LNCaP clone FGC (cell line): Measurements from ENCODE around the gene CPT1A.

Experiments used
- DNase-seq: peaks from one replicate; pipeline ENCODE4 v3.0.0-alpha.2; 2011; ENCODE audit warnings: low read depth
- H3K4me3 ChIP-seq: 2 replicates; pipeline ENCODE4 v1.5.1; 2011; ENCODE audit warnings: mild to moderate bottlenecking, low read depth, low read length, control low read depth
- TF ChIP-seq, protein P1 (sequence below): IDR thresholded peaks from 2 replicates; pipeline ENCODE4 v1.5.1; 2012; ENCODE audit warnings: mild to moderate bottlenecking; ENCODE audit not compliant: control insufficient read depth, insufficient read depth; ENCODE audit errors: extremely low read depth

The CPT1A gene

DNA sequence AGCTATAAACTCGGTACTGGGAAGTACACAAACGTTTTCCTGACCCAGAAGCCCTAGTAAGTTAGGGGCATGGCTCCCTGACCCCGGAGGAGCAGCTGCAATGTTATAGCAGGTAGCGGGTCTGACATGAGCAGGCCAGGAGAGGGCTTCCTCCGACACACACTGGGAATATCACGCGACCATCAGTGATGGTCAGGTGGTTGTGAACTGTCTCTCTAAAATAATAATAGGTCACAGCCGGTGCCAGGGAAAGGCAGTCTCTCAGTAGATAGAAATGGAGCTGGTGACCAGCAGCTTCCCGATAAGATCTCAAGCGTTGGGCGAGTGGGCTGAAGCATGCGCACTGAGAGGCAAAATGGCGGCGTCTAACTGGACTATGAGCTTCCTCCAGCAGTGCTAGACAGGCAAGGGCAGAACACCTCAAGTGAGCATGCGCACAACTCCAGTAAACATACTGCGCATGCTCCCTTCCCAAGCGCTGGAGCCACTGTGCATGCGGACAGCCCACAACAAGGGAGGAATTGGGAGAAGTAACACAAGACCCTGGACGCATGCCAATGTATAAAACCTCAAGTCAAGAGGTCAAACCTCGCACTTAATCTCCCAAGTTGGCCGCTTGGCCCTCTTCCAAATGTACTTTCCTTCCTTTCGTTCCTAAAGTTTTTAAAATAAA is 68.1 kb downstream of the CPT1A start:
- no peak for DNase-seq
- H3K4me3 ChIP-seq: no peak overlapping the region
- TF ChIP-seq, protein P1, sequence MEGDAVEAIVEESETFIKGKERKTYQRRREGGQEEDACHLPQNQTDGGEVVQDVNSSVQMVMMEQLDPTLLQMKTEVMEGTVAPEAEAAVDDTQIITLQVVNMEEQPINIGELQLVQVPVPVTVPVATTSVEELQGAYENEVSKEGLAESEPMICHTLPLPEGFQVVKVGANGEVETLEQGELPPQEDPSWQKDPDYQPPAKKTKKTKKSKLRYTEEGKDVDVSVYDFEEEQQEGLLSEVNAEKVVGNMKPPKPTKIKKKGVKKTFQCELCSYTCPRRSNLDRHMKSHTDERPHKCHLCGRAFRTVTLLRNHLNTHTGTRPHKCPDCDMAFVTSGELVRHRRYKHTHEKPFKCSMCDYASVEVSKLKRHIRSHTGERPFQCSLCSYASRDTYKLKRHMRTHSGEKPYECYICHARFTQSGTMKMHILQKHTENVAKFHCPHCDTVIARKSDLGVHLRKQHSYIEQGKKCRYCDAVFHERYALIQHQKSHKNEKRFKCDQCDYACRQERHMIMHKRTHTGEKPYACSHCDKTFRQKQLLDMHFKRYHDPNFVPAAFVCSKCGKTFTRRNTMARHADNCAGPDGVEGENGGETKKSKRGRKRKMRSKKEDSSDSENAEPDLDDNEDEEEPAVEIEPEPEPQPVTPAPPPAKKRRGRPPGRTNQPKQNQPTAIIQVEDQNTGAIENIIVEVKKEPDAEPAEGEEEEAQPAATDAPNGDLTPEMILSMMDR: no peak

DNA sequence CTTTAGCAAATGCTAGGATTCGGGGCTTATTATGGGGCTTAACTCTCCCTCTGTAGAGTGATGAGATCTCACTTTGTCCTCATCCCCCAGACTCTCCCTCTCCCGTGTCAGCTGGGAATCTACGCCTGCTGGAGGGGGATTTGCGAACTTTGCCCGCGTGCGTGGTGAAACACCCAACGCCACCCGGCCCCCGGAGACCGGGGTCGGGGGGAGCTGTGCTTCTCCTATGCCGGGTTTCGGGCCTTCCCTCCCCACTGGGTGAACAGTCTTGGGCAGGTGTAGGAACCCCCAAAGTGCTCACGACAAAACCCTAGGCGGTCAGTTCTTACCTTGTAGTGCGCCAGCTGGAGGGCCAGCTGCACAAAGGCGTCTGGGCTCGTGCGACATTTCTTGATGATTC is 68.8 kb downstream of the CPT1A start:
- DNase-seq: no peak
- H3K4me3 ChIP-seq: no peak overlapping the region
- TF ChIP-seq, protein P1: no peak

DNA sequence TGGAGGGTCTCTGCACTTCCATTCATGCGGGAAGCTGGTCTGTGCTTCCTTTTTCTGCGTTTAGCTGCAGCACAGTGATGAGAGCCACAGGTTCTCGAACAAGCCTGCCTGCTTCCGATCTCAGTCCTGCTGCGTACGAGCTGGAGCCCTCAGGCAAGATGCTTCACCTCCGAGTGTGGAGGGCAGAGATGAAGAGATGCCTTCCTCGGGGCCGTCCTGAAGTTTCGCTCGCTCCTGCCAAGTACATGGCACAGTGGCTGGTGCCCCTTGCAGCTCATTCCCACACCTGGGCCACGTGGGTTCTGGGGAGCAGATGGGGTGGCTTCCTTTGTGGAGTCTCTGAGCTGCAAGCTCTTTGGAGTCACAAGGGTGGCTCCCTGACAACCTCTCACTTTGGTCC is 70.9 kb downstream of the CPT1A start:
- TF ChIP-seq, protein P1: no peak
- no peak for DNase-seq

DNA sequence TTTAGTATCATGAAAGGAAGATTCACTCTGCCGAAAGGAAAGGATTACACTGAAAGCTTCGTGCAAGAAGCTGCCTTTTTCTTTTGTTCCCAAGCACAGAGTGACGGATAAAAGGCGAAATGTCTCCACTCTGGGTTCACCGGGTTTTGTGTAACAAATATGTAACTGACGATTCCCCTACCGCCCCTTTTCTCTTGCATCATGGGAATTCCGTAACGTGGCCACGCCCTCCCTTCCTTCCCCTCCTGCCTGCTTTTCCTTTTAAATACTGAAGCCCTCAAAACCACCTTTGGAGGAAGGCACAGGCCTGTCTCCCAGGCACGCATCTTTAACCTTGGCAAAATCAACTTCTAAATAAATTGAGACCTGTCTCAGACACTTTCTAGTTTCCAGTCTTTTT is 74.0 kb downstream of the CPT1A start:
- TF ChIP-seq, protein P1: no peak
- H3K4me3 ChIP-seq: no peak overlapping the region
- DNase-seq: no peak

More for the DNA sequence above, 70.9 kb downstream of the CPT1A start:
- no peak overlapping the region for H3K4me3 ChIP-seq

DNA sequence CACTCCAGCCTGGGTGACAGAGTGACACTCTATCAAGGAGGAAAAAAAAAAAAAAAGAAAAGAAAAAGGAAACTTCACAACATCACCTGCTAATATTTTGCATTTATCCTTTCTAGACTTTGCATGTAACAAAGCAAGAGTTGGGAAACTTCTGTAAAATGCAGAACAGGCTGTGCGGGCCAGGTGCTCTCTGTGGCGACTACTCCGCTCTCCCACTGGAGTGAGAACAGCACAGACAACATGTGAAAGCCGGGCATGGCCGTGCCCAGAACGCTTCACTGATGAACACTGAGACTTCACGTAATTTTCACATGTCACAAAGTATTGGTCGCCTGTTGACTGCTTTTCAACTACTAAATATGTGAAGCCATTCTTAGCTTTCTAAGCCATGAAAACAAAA is 74.9 kb downstream of the CPT1A start:
- TF ChIP-seq, protein P1: no peak
- no peak overlapping the region for H3K4me3 ChIP-seq
- DNase-seq: no peak

DNA sequence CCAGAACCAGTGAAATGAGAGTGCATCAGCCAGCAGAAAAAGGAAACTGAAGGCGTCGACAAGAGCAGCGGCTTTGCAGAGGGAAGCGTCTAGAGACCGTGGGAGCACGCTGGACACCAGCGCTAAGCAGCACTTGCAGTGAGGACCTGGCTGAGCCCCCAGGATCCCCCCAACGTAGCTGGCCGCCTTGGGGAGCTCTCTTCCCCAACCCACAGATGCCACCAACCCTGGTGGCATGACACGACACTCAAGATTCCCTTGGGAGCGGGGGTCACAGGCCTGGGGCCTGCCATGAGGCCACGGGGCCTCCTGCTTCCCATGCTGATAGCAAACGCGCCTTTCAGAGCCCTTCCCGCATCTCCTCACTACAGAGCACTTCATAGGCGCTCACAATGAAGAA is 77.0 kb downstream of the CPT1A start:
- no peak for DNase-seq
- TF ChIP-seq, protein P1: no peak
- no peak overlapping the region for H3K4me3 ChIP-seq

DNA sequence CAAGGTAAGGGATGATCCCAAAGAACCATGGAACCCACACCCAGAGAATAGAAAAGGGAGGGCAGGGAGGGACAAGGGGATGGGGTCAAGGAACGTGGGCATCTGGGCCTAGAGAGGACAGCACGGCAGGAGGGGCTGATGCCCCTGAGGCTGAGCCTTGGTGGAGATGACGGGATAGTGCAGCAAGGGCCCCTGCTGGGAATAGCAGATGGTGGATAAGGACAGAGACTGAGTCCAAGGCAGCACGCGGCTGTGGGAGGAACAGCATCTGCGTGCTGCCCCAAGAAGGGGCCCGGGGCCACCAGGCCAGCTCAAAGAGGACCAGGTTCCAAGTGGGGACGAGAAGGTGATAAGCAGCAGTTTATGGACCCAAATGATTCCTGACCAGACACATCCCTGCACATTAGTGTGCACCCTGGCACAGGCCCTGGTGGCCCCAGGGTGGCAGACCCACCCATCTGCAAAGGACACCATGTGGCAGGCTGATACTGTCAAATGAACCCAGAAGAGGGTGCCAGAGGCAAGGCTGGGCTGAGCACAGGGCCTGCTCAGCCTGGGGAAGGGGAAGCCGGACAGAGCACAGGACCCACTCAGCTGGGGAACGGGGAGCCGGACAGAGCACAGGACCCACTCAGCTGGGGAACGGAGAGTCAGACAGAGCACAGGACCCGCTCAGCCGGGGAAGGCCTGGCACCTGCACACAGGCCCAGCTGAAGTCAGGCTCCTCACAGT is 77.6 kb downstream of the CPT1A start:
- TF ChIP-seq, protein P1: no peak
- no peak for DNase-seq
- no peak overlapping the region for H3K4me3 ChIP-seq
